ENCODE results near the gene GALNTL6. TPM values are rescaled to one million over a fixed set of nuclear protein-coding genes. Genes with fewer than 3 reads are reported as not detected.

GALNTL6 gene
- total RNA-seq, 1 experiment from 2014 or later = not detected

- ChIA-PET RAD21 (ENCODE audit: low non-redundant PET in 1 of 2, low total read pairs in 2 of 2, uncharacterized antibody in 2 of 2, unreplicated experiment in 2 of 2) (no interaction called here), POLR2A (no interaction called here), CTCF (no interaction called here)
- Histone ChIP-seq H3K9ac (ENCODE audit: low read length) (no peak overlapping the region), H2AFZ (ENCODE audit: low read depth, low read length, poor library complexity, severe bottlenecking) (no peak overlapping the region), H3K27me3 (ENCODE audit: insufficient read depth, low read length) (no peaks in the 10 kb centered on the region), H4K20me1 (ENCODE audit: insufficient read depth) (no peaks in the 10 kb centered on the region), H3K9me2 (ENCODE audit: insufficient read depth) (no peaks in the 10 kb centered on the region), H3K9me3 (ENCODE audit: control insufficient read depth in 1 of 2, insufficient read depth in 1 of 2, low read depth in 1 of 2, low read length in 2 of 2) (no peaks in the 10 kb centered on the region), H3K4me2 (ENCODE audit: low read length) (no peak overlapping the region), H3K36me3 (ENCODE audit: control insufficient read depth in 1 of 2, insufficient read depth in 2 of 2, low read length in 2 of 2) (no peaks in the 10 kb centered on the region), H3K79me2 (ENCODE audit: insufficient read depth, low read length) (no peaks in the 10 kb centered on the region), H3K4me3 (replicated peaks in 1 of 2; ENCODE audit: low read depth in 1 of 2, low read length in 2 of 2) (no peak overlapping the region), H3K4me1 (ENCODE audit: control insufficient read depth in 1 of 2, insufficient read depth in 2 of 2, low read length in 2 of 2) (no peaks in the 10 kb centered on the region), H3K27ac (ENCODE audit: low read depth, low read length) (no peak overlapping the region)
- intact Hi-C loops (cut with micrococcal nuclease) = loop anchor here (1.0 to 5.0 kb wide), 3 partner anchors 183 to 983 kb away; no protein-coding TSS in a partner anchor
- no TSS peak for BruUV-seq (replicated peaks)
- DNase-seq (ENCODE audit: low read depth, low spot score) (no peak), ATAC-seq (no peak)
- TF ChIP-seq JUND (IDR thresholded peaks at IDR 0.05) (no peak), EZH2phosphoT487 (IDR thresholded peaks at IDR 0.05; ENCODE audit: borderline replicate concordance) (no peak), SP1 (IDR thresholded peaks at IDR 0.05; ENCODE audit: low read depth) (no peak), EGR1 (IDR thresholded peaks at IDR 0.05; ENCODE audit: low read depth) (no peak), MAX (IDR thresholded peaks at IDR 0.05) (no peak), CBX3 (IDR thresholded peaks at IDR 0.05; ENCODE audit: low read depth) (no peak), CTCF (IDR thresholded peaks at IDR 0.05 in 2 of 3, conservative IDR thresholded peaks at IDR 0.05 in 1 of 3; ENCODE audit: borderline replicate concordance in 1 of 3, insufficient read depth in 1 of 3, low read depth in 2 of 3, low read length in 2 of 3) (no peak), ZNF274 (IDR thresholded peaks at IDR 0.05; ENCODE audit: low read depth, low read length) (no peak)
Observed at GRCh38 chr4:171849686-171850222, 36.5 kb downstream of the GALNTL6 start.

DNA sequence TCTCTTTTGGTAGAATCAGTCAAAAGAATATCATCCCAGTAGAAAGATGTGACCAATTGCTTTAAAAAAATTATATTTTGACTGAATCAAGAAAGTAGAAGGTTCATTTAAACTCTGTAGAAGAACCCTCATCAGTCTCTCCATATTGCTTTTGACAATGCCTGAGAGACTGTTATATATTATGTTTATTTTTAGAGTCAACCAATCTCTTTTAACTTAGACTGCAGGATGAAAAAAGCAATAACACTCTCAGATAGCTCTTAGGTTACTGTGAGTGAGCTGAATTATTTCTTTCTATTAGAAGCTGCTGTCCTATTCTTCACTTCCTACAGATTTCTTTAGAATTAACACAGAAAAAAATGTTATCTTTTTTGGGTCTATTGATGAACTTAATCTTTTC lies 38.1 kb downstream of the GALNTL6 start:
- DNase-seq (ENCODE audit: low read depth, low spot score) = no peak
- POLR2A ChIA-PET = no interaction called here
- H3K9me2 ChIP-seq (ENCODE audit: insufficient read depth) = no peaks in the 10 kb centered on the region
- TF ChIP-seq MAX (IDR thresholded peaks at IDR 0.05) (no peak), POLR2A (IDR thresholded peaks at IDR 0.05; ENCODE audit: borderline replicate concordance, extremely low read depth, insufficient read depth, insufficient read length) (no peak), FOSL1 (IDR thresholded peaks at IDR 0.05; ENCODE audit: low read depth) (no peak), CEBPB (IDR thresholded peaks at IDR 0.05; ENCODE audit: low read depth) (no peak), POLR2AphosphoS5 (IDR thresholded peaks at IDR 0.05; ENCODE audit: low read depth, low read length) (no peak), EGR1 (IDR thresholded peaks at IDR 0.05; ENCODE audit: low read depth) (no peak), ZNF274 (IDR thresholded peaks at IDR 0.05; ENCODE audit: low read depth, low read length) (no peak), EZH2 (IDR thresholded peaks at IDR 0.05) (no peak), CBX3 (IDR thresholded peaks at IDR 0.05; ENCODE audit: low read depth) (no peak), RAD21 (IDR thresholded peaks at IDR 0.05; ENCODE audit: low read depth) (no peak), YY1 (IDR thresholded peaks at IDR 0.05; ENCODE audit: extremely low read depth, insufficient replicate concordance, low read depth, low read length) (no peak), TCF7L2 (IDR thresholded peaks at IDR 0.05; ENCODE audit: borderline replicate concordance, extremely low read depth, insufficient read depth, insufficient read length) (no peak)
- TF ChIP-seq, protein P1, sequence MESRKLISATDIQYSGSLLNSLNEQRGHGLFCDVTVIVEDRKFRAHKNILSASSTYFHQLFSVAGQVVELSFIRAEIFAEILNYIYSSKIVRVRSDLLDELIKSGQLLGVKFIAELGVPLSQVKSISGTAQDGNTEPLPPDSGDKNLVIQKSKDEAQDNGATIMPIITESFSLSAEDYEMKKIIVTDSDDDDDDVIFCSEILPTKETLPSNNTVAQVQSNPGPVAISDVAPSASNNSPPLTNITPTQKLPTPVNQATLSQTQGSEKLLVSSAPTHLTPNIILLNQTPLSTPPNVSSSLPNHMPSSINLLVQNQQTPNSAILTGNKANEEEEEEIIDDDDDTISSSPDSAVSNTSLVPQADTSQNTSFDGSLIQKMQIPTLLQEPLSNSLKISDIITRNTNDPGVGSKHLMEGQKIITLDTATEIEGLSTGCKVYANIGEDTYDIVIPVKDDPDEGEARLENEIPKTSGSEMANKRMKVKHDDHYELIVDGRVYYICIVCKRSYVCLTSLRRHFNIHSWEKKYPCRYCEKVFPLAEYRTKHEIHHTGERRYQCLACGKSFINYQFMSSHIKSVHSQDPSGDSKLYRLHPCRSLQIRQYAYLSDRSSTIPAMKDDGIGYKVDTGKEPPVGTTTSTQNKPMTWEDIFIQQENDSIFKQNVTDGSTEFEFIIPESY (IDR thresholded peaks at IDR 0.05; ENCODE audit: extremely low read depth, insufficient replicate concordance, low read length) = no peak

More for the DNA sequence above, 38.1 kb downstream of the GALNTL6 start:
- CTCF ChIA-PET = no interaction called here
- no peak for ATAC-seq
- no peak overlapping the region for H2AFZ ChIP-seq (ENCODE audit: low read depth, low read length, poor library complexity, severe bottlenecking)
- no peak overlapping the region for H3K27ac ChIP-seq (ENCODE audit: low read depth, low read length)
- H3K4me1 ChIP-seq (ENCODE audit: control insufficient read depth in 1 of 2, insufficient read depth in 2 of 2, low read length in 2 of 2) = no peaks in the 10 kb centered on the region
- H4K20me1 ChIP-seq (ENCODE audit: insufficient read depth) = no peaks in the 10 kb centered on the region
- no peak overlapping the region for H3K4me3 ChIP-seq (replicated peaks in 1 of 2; ENCODE audit: low read depth in 1 of 2, low read length in 2 of 2)
- H3K36me3 ChIP-seq (ENCODE audit: control insufficient read depth in 1 of 2, insufficient read depth in 2 of 2, low read length in 2 of 2) = no peaks in the 10 kb centered on the region
- BruUV-seq (replicated peaks) = no TSS peak
- no peaks in the 10 kb centered on the region for H3K9me3 ChIP-seq (ENCODE audit: control insufficient read depth in 1 of 2, insufficient read depth in 1 of 2, low read depth in 1 of 2, low read length in 2 of 2)
- RAD21 ChIA-PET (ENCODE audit: low non-redundant PET in 1 of 2, low total read pairs in 2 of 2, uncharacterized antibody in 2 of 2, unreplicated experiment in 2 of 2) = no interaction called here
- intact Hi-C loops (cut with micrococcal nuclease) = no loop called here
- H3K4me2 ChIP-seq (ENCODE audit: low read length) = no peak overlapping the region
- H3K27me3 ChIP-seq (ENCODE audit: insufficient read depth, low read length) = no peaks in the 10 kb centered on the region
- no peaks in the 10 kb centered on the region for H3K79me2 ChIP-seq (ENCODE audit: insufficient read depth, low read length)
- H3K9ac ChIP-seq (ENCODE audit: low read length) = no peak overlapping the region
